Mesodermal cell (in vitro differentiated cells): ENCODE results near the gene FOXC1.

Experiments used
- H3K27ac ChIP-seq: 2 replicates; pipeline ENCODE4 v1.7.0; 2013; ENCODE audit warnings: mild to moderate bottlenecking, low read depth, low read length, moderate library complexity; ENCODE audit not compliant: severe bottlenecking
- H3K36me3 ChIP-seq: 2 replicates; pipeline ENCODE4 v1.7.1; 2013; ENCODE audit warnings: mild to moderate bottlenecking, low read length, moderate library complexity; ENCODE audit not compliant: control insufficient read depth, insufficient read depth
- H3K4me1 ChIP-seq: one replicate; pipeline ENCODE4 v1.7.1; 2013; ENCODE audit warnings: mild to moderate bottlenecking, low read length; ENCODE audit not compliant: insufficient read depth, control insufficient read depth, poor library complexity, severe bottlenecking
- H3K4me3 ChIP-seq: 2 replicates; pipeline ENCODE4 v1.7.0; 2013; ENCODE audit warnings: low read length, control low read depth, mild to moderate bottlenecking; ENCODE audit not compliant: insufficient read depth, poor library complexity, severe bottlenecking; ENCODE audit errors: extremely low read depth
- H3K9me3 ChIP-seq: 2 replicates; pipeline ENCODE4 v1.7.1; 2013; ENCODE audit warnings: mild to moderate bottlenecking, low read length, moderate library complexity; ENCODE audit not compliant: control insufficient read depth
- WGBS, 2 experiments: methylation state at CpG; one replicate each; pipeline ENCODE4 v1.1.5; 2013; ENCODE audit warnings: missing lambda C conversion rate in 2 of 2; ENCODE audit not compliant: insufficient coverage in 2 of 2; 5-methylcytosine and 5-hydroxymethylcytosine counted together

FOXC1 gene

GRCh38 chr6:1613346-1613687 is 3.6 kb downstream of the FOXC1 start:
- no CpG with 5 or more reads among the region's 3 CpGs for WGBS, 2 experiments
- no peak overlapping the region for H3K27ac ChIP-seq
- peaks cover 3% of the 10 kb centered on the region for H3K4me1 ChIP-seq
- no peaks in the 10 kb centered on the region for H3K9me3 ChIP-seq
- H3K36me3 ChIP-seq = no peaks in the 10 kb centered on the region
- peak overlapping the region; percentile 27 for H3K4me3 ChIP-seq

DNA sequence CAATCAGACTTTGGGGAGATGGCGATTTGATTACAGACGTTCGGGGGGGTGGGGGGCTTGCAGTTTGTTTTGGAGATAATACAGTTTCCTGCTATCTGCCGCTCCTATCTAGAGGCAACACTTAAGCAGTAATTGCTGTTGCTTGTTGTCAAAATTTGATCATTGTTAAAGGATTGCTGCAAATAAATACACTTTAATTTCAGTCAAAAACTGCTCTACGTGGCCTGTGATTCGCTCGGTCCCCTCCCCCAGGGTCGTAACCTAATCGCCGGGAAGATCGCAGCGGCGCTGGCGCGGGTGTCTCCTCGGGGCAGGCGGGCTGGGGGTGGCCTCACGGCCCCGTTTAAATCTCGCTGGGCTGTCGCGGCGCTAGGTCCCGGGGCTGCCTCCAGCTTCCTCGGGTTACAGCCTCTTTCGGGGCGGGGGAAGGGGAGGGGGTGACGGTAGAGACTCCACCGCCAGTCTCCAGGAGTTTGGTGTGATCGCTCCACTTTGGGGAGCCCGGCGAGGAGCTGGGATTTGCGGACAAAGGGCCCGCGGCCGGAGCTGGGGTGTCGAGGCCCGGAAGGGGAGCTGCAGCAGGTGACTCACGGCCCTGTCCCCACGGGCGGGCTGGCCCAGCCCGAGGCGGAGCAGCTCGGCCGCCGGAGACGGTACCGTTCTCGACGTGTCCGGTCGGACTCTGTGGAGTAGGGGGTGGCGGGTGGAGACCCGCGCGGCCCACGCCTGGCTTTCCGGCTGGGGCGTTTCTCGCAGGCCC is 4.2 kb downstream of the FOXC1 start:
- H3K4me1 ChIP-seq = peaks cover 2% of the 10 kb centered on the region
- WGBS, 2 experiments = 2% methylated on average over 45 to 46 of the region's 60 CpGs
- peak overlapping the region; percentile 27 for H3K4me3 ChIP-seq
- no peaks in the 10 kb centered on the region for H3K36me3 ChIP-seq
- no peaks in the 10 kb centered on the region for H3K9me3 ChIP-seq
- H3K27ac ChIP-seq = no peak overlapping the region

DNA sequence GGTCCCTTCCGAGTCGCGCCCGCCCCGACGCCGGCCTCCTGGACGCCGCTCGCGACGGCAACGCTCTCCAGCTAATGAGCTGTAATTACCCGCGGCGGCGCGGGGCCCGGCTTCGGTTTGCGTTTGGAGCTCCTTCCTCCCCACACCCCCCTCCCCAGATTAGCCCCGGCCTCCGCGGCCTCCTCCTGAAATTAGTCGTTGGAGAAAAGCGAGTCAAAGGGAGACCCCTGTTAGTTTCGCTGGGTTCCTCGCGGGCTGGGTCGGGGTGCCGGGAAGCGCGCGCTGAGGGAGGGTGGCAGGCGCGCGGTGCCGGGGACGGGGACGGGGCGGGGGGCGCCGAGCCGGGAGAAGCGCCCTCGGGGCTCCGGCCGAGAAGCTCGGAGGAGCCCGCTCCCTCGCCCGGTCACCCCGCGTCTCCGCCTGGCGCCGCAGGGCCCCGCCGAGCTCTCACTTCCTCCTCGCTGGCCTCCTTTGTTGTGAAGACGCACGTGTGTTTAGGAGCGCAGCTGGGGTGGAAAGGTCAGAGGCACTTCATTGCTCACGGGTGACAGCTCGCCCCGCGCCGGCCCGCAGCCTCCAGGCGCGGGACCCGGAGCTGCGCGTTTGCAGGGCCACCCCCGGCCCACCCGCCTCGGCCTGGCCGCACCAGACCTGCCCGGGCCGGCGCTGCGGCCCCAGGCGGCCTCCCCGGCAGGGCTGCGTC is 4.9 kb downstream of the FOXC1 start:
- WGBS, 2 experiments = 2% methylated on average over 54 to 67 of the region's 85 CpGs
- Histone ChIP-seq H3K9me3 (no peaks in the 10 kb centered on the region), H3K4me3 (peak overlapping the region; percentile 27), H3K27ac (no peak overlapping the region), H3K4me1 (peaks cover 2% of the 10 kb centered on the region), H3K36me3 (no peaks in the 10 kb centered on the region)

- H3K36me3 ChIP-seq = no peaks in the 10 kb centered on the region
- 5 to 7% methylated on average over 34 to 47 of the region's 50 CpGs for WGBS, 2 experiments
- H3K27ac ChIP-seq = no peak overlapping the region
- H3K9me3 ChIP-seq = no peaks in the 10 kb centered on the region
- peaks cover 2% of the 10 kb centered on the region for H3K4me1 ChIP-seq
- H3K4me3 ChIP-seq = peak overlapping the region; percentile 2
Observed at GRCh38 chr6:1615151-1615852, 5.6 kb downstream of the FOXC1 start.

DNA sequence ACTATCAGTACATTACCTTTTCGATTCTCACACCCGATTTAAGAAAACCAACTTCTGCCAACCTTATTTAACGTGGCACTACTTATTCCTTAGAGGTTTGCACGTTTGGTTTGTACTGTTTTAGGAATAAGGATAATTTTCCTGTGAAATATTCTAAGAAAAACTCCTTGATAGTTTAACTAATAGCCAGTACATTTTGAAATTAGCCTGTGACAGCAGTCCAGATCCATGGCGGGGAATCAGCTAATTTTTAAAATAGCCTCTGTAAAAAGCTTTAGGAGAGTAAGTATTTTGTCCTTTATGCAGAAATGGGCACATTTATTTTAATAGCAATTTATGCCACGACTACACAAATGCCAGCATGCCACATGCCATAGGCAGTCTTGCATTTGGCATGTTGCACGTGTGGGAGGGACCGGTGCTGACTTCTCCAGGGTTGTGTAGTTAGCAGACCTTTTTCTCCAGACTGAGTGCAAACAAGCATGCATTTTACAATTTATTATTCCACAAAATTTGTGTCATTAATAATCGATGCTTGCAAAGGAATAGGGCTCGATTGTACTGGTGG is 6.2 kb downstream of the FOXC1 start:
- 35 to 49% methylated on average over 5 to 6 of the region's 10 CpGs for WGBS, 2 experiments
- no peak overlapping the region for H3K4me3 ChIP-seq

GRCh38 chr6:1616701-1617463 is 7.2 kb downstream of the FOXC1 start:
- 37 to 42% methylated on average over 7 of the region's 11 CpGs for WGBS, 2 experiments
- H3K36me3 ChIP-seq = no peaks in the 10 kb centered on the region
- H3K27ac ChIP-seq = no peak overlapping the region
- H3K4me1 ChIP-seq = peaks cover 2% of the 10 kb centered on the region
- no peak overlapping the region for H3K4me3 ChIP-seq
- H3K9me3 ChIP-seq = no peaks in the 10 kb centered on the region

More for the DNA sequence above, 6.2 kb downstream of the FOXC1 start:
- Histone ChIP-seq H3K9me3 (no peaks in the 10 kb centered on the region), H3K27ac (no peak overlapping the region), H3K4me1 (peaks cover 2% of the 10 kb centered on the region), H3K36me3 (no peaks in the 10 kb centered on the region)

DNA sequence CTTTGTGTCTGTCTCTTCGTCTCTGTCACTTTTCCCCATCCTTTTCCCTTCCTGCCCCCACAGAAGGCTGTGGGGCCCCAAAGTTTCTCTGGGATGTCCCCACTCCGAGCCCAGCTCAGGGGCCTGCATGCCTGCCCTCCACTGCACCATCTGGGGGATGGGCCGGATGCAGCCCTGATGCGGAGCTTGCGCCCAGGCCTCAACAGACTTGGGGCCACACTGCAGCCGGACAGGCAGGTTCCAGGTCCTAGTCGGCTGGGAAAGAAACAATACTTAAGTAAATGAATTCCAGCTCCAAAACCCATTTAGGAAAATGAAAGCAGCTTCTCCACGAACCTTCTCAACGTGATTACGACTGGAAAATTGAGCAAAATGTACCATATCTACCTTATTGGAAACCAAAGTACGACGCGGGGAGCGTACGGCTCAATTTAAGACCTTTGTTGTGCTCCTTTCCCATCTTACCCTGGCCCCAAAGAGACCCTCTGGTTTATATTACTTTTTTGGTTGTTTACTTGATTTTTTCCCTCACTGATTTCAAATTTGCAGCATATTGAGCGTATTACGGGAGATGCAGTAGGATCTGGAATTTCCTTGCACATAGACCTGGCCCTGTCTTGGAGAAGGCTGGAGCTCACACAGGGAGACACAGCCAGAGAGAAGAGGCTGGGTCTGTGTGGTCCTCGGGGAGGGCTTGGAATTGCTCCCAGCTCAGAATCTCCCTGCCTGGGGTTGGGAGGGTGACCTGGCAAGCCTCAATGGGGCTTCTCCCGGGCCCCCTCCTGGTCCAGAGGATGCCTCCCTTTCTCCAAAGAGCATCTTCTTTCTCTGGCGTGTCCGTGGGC is 8.0 kb downstream of the FOXC1 start:
- WGBS, 2 experiments = 51 to 59% methylated on average over 17 to 20 of the region's 21 CpGs
- Histone ChIP-seq H3K4me3 (no peak overlapping the region), H3K27ac (no peak overlapping the region), H3K9me3 (no peaks in the 10 kb centered on the region), H3K36me3 (no peaks in the 10 kb centered on the region), H3K4me1 (no peaks in the 10 kb centered on the region)

GRCh38 chr6:1618311-1619097 is 8.8 kb downstream of the FOXC1 start:
- no peaks in the 10 kb centered on the region for H3K9me3 ChIP-seq
- H3K4me1 ChIP-seq = peaks cover 3% of the 10 kb centered on the region
- H3K4me3 ChIP-seq = no peak overlapping the region
- H3K27ac ChIP-seq = no peak overlapping the region
- 26 to 34% methylated on average over 26 of the region's 31 CpGs for WGBS, 2 experiments
- no peaks in the 10 kb centered on the region for H3K36me3 ChIP-seq

GRCh38 chr6:1619098-1619672 is 9.5 kb downstream of the FOXC1 start:
- H3K9me3 ChIP-seq = no peaks in the 10 kb centered on the region
- H3K27ac ChIP-seq = no peak overlapping the region
- no peaks in the 10 kb centered on the region for H3K36me3 ChIP-seq
- no peak overlapping the region for H3K4me3 ChIP-seq
- peaks cover 3% of the 10 kb centered on the region for H3K4me1 ChIP-seq
- WGBS, 2 experiments = 13 to 14% methylated on average over 31 to 34 of the region's 40 CpGs
